ENCODE results near the gene GPATCH1.
"Not testable (repeated sequence)": the region's sequence is repeated elsewhere in the genome, so short reads cannot be mapped to it uniquely, and the experiment has no call there.

- TF ChIP-seq MYC (IDR thresholded peaks at IDR 0.05; ENCODE audit: low read depth, low read length); MYC (CRISPR knock-in tag; IDR thresholded peaks at IDR 0.05; ENCODE audit: borderline replicate concordance, low read depth); ZNF592 (IDR thresholded peaks at IDR 0.05); ZNF707 (CRISPR knock-in tag; conservative IDR thresholded peaks at IDR 0.05); CTCF (IDR thresholded peaks at IDR 0.05 in 2 of 3, conservative IDR thresholded peaks at IDR 0.05 in 1 of 3; ENCODE audit: insufficient read depth in 2 of 3, low read depth in 1 of 3, low read length in 3 of 3); NFRKB (IDR thresholded peaks at IDR 0.05; ENCODE audit: low read depth); CHD4 (IDR thresholded peaks at IDR 0.05; ENCODE audit: insufficient read depth, insufficient replicate concordance, low read depth, low read length, poor library complexity, severe bottlenecking): not testable (repeated sequence)
Measured at GRCh38 chr19:33126712-33127111, 45.7 kb downstream of the GPATCH1 start.

Data from K562 (cell line).